ENCODE data around the gene TGDS. TPM values are rescaled to one million over a fixed set of nuclear protein-coding genes. Genes with fewer than 3 reads are reported as not detected.

The TGDS gene
- total and polyA plus RNA-seq, 3 experiments from 2014 or later, result 15.0 to 20.3 (median 19.9) TPM

DNA sequence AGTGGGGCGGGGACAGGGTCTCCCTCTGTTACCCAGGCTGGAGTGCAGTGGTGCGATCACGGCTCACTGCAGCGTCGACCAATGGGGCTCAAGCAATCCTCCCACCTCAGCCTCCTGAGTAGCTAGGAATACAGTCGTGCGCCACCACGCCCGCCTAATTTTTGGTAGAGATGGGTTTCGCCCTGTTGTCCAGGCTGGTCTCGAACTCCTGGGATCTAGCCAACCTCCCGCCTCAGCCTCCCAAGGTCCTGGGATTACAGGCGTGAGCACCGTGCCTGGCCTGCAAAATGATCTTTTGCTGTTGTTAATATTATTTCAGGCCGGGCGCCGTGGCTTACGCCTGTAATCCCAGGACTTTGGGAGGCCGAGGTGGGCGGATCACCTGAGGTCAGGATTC lies 621 bp upstream of the TGDS start:
- H3K4me1 ChIP-seq (ENCODE audit: insufficient read depth, low read length), result peaks cover 28% of the 10 kb centered on the region
- CTCF ChIA-PET, result interaction anchor here (1.0 to 2.6 kb wide), 5 partner anchors 19 to 47 kb away, joined by 3 to 17 read pairs (median 5); no protein-coding TSS in a partner anchor
- H3K27me3 ChIP-seq (ENCODE audit: insufficient read depth, low read length, poor library complexity, severe bottlenecking), result no peaks in the 10 kb centered on the region
- no peak for DNase-seq
- POLR2A ChIA-PET, result interaction anchor here (1.6 to 1.9 kb wide), 3 partner anchors 11 to 272 kb away, joined by 3 to 31 read pairs (median 9); no protein-coding TSS in a partner anchor
- Mint-ChIP-seq H3K9me3 (no peaks in the 10 kb centered on the region), H3K27me3 (no peaks in the 10 kb centered on the region), H3K4me3 (peak overlapping the region; percentile 85 to 96 (median 93)), H3K27ac (peak overlapping the region in 6 of 8 donors; percentile 75 to 98 (median 88)), H3K36me3 (peaks cover 0 to 19% (median 4%) of the 10 kb centered on the region in 3 donors), H3K4me1 (peaks cover 36 to 49% (median 47%) of the 10 kb centered on the region in 3 donors)
- H3K27ac ChIP-seq (ENCODE audit: low read depth, low read length), result peak overlapping the region; percentile 87
- H3K4me3 ChIP-seq (ENCODE audit: low read length), result peak overlapping the region; percentile 98
- no peaks in the 10 kb centered on the region for H3K9me3 ChIP-seq (ENCODE audit: low read length)
- H3K36me3 ChIP-seq (ENCODE audit: insufficient read depth, low read length), result peaks cover 9% of the 10 kb centered on the region

DNA sequence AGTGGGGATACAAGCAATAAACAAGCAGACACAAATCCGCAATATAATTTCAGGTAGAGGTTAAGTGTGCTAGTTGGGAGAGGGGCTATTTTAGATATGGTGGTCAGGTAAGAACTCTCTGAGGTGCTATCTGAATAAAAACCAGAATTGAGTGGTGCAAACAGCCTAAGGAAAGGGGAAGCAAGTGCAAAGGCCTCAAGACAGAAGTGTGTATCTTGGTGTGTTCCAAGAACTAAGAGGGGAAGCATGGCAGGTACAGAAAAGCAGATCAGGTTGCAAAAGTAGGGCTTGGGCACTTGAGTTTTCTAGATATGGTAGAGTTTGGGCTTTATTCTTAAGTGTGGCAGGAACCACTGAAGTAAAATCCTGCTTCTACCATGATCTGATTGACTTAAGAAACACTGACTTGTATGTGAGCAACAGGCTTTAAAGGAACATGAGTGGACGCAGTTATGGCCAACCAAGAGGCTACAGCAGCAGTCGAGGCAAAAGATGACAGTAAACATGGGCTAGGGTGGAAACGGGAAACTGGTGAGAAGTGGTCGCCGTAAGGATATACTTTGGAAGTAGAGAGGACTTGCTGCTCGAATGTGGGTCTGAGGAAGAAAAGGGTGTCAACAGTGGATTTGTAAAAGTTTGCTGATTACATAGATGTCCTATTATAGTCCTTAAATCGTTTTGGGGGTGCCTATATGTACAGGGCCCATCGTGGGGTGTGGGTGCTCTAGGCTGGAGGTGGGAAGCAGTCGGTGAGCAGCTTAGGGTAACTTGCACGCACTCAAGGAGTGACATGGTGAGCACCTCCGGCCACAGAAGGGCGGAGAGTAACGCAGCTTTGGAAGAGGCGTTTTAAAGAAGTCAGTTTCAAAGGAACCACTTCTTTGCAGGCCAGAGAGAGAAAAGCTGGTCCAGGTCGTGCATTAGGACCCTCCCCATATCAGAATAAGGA lies 677 bp downstream of the TGDS start:
- CTCF ChIA-PET, result interaction anchor here (1.0 to 2.6 kb wide), 6 partner anchors 21 to 46 kb away, joined by 3 to 17 read pairs (median 6); no protein-coding TSS in a partner anchor
- Histone ChIP-seq H3K27ac (ENCODE audit: low read depth, low read length) (peak overlapping the region; percentile 87), H3K9me3 (ENCODE audit: low read length) (no peaks in the 10 kb centered on the region), H3K4me3 (ENCODE audit: low read length) (peak overlapping the region; percentile 98), H3K4me1 (ENCODE audit: insufficient read depth, low read length) (peaks cover 38% of the 10 kb centered on the region), H3K27me3 (ENCODE audit: insufficient read depth, low read length, poor library complexity, severe bottlenecking) (no peaks in the 10 kb centered on the region), H3K36me3 (ENCODE audit: insufficient read depth, low read length) (peaks cover 15% of the 10 kb centered on the region)
- POLR2A ChIA-PET, result interaction anchor here (0.7 to 1.9 kb wide), 5 partner anchors 9 to 271 kb away, joined by 3 to 31 read pairs (median 6); no protein-coding TSS in a partner anchor
- H3K9me3 Mint-ChIP-seq, result no peaks in the 10 kb centered on the region
- peak overlapping the region; percentile 85 to 96 (median 93) for H3K4me3 Mint-ChIP-seq
- H3K36me3 Mint-ChIP-seq, result peaks cover 0 to 29% (median 6%) of the 10 kb centered on the region in 3 donors
- H3K4me1 Mint-ChIP-seq, result peaks cover 33 to 48% (median 42%) of the 10 kb centered on the region in 3 donors
- DNase-seq, result peak in 2 of 5 donors; percentile 5 to 37
- peak overlapping the region; percentile 75 to 98 (median 91) for H3K27ac Mint-ChIP-seq
- no peaks in the 10 kb centered on the region for H3K27me3 Mint-ChIP-seq

GRCh38 chr13:94590744-94591143 lies 5.2 kb downstream of the TGDS start:
- Histone ChIP-seq H3K4me1 (ENCODE audit: insufficient read depth, low read length) (peaks cover 34% of the 10 kb centered on the region), H3K27me3 (ENCODE audit: insufficient read depth, low read length, poor library complexity, severe bottlenecking) (no peaks in the 10 kb centered on the region), H3K4me3 (ENCODE audit: low read length) (no peak overlapping the region), H3K36me3 (ENCODE audit: insufficient read depth, low read length) (peaks cover 15% of the 10 kb centered on the region), H3K9me3 (ENCODE audit: low read length) (no peaks in the 10 kb centered on the region), H3K27ac (ENCODE audit: low read depth, low read length) (no peak overlapping the region)
- Mint-ChIP-seq H3K27me3 (no peaks in the 10 kb centered on the region), H3K4me1 (peaks cover 47 to 70% (median 63%) of the 10 kb centered on the region in 3 donors), H3K4me3 (peak overlapping the region in 2 of 7 donors; percentile 6 to 27), H3K27ac (no peak overlapping the region), H3K36me3 (peaks cover 5 to 60% (median 18%) of the 10 kb centered on the region in 3 donors), H3K9me3 (no peaks in the 10 kb centered on the region)
- DNase-seq, result no peak
- CTCF ChIA-PET, result no interaction called here
- POLR2A ChIA-PET, result no interaction called here

GRCh38 chr13:94588541-94588940 lies 7.4 kb downstream of the TGDS start:
- peaks cover 9 to 68% (median 25%) of the 10 kb centered on the region in 3 donors for H3K36me3 Mint-ChIP-seq
- no peaks in the 10 kb centered on the region for H3K27me3 Mint-ChIP-seq
- no peaks in the 10 kb centered on the region for H3K9me3 ChIP-seq (ENCODE audit: low read length)
- CTCF ChIA-PET, result no interaction called here
- no peak for DNase-seq
- H3K9me3 Mint-ChIP-seq, result no peaks in the 10 kb centered on the region
- peaks cover 16% of the 10 kb centered on the region for H3K4me1 ChIP-seq (ENCODE audit: insufficient read depth, low read length)
- H3K4me1 Mint-ChIP-seq, result peaks cover 30 to 62% (median 55%) of the 10 kb centered on the region in 3 donors
- POLR2A ChIA-PET, result no interaction called here
- H3K4me3 Mint-ChIP-seq, result no peak overlapping the region
- H3K27me3 ChIP-seq (ENCODE audit: insufficient read depth, low read length, poor library complexity, severe bottlenecking), result no peaks in the 10 kb centered on the region
- no peak overlapping the region for H3K4me3 ChIP-seq (ENCODE audit: low read length)
- no peak overlapping the region for H3K27ac ChIP-seq (ENCODE audit: low read depth, low read length)
- peak overlapping the region in 1 of 8 donors; percentile 31 for H3K27ac Mint-ChIP-seq
- H3K36me3 ChIP-seq (ENCODE audit: insufficient read depth, low read length), result peaks cover 23% of the 10 kb centered on the region

GRCh38 chr13:94586371-94586770 lies 9.6 kb downstream of the TGDS start:
- H3K4me1 Mint-ChIP-seq, result peaks cover 26 to 57% (median 44%) of the 10 kb centered on the region in 3 donors
- ChIA-PET CTCF (no interaction called here), POLR2A (interaction anchor here (1.1 kb wide), 1 partner anchor 9 kb away, joined by 5 read pairs; the partner anchor contains the start of gene TGDS)
- H3K36me3 Mint-ChIP-seq, result peaks cover 13 to 72% (median 33%) of the 10 kb centered on the region in 3 donors
- H3K27me3 Mint-ChIP-seq, result no peaks in the 10 kb centered on the region
- DNase-seq, result no peak
- no peak overlapping the region for H3K27ac Mint-ChIP-seq
- Histone ChIP-seq H3K4me1 (ENCODE audit: insufficient read depth, low read length) (peaks cover 10% of the 10 kb centered on the region), H3K9me3 (ENCODE audit: low read length) (no peaks in the 10 kb centered on the region), H3K4me3 (ENCODE audit: low read length) (no peak overlapping the region), H3K27ac (ENCODE audit: low read depth, low read length) (no peak overlapping the region), H3K36me3 (ENCODE audit: insufficient read depth, low read length) (peaks cover 25% of the 10 kb centered on the region), H3K27me3 (ENCODE audit: insufficient read depth, low read length, poor library complexity, severe bottlenecking) (no peaks in the 10 kb centered on the region)
- H3K4me3 Mint-ChIP-seq, result no peak overlapping the region
- no peaks in the 10 kb centered on the region for H3K9me3 Mint-ChIP-seq

GRCh38 chr13:94585543-94586101 lies 10.3 kb downstream of the TGDS start:
- peak overlapping the region in 1 of 8 donors; percentile 55 for H3K27ac Mint-ChIP-seq
- Histone ChIP-seq H3K27me3 (ENCODE audit: insufficient read depth, low read length, poor library complexity, severe bottlenecking) (no peaks in the 10 kb centered on the region), H3K9me3 (ENCODE audit: low read length) (no peaks in the 10 kb centered on the region), H3K4me3 (ENCODE audit: low read length) (no peak overlapping the region), H3K36me3 (ENCODE audit: insufficient read depth, low read length) (peaks cover 28% of the 10 kb centered on the region), H3K27ac (ENCODE audit: low read depth, low read length) (no peak overlapping the region), H3K4me1 (ENCODE audit: insufficient read depth, low read length) (peaks cover 2% of the 10 kb centered on the region)
- no peaks in the 10 kb centered on the region for H3K27me3 Mint-ChIP-seq
- ChIA-PET CTCF (no interaction called here), POLR2A (interaction anchor here (0.8 kb wide), 1 partner anchor 10 kb away, joined by 3 read pairs; the partner anchor contains the start of gene TGDS)
- H3K36me3 Mint-ChIP-seq, result peaks cover 17 to 71% (median 36%) of the 10 kb centered on the region in 3 donors
- DNase-seq, result no peak
- H3K4me1 Mint-ChIP-seq, result peaks cover 24 to 53% (median 41%) of the 10 kb centered on the region in 3 donors
- no peaks in the 10 kb centered on the region for H3K9me3 Mint-ChIP-seq
- no peak overlapping the region for H3K4me3 Mint-ChIP-seq

DNA sequence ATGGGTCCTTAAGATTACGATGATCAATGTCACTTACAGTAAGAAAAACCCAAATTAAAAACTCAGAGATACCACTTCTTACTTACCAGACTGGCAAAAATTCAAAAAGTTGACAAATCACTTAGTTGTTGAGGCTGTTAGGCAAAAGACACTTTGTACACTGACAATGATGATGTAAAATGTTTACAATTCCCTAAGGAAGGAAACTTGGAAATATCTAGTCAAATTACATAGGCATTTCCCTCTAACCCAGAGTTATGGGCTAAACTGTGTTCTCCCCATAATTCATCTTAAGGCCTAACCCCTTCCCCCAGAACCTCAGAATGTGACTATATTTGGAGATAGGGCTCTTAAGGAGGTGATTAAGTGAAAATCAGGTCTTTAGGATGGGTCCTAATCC lies 12.0 kb downstream of the TGDS start:
- Histone ChIP-seq H3K36me3 (ENCODE audit: insufficient read depth, low read length) (peaks cover 38% of the 10 kb centered on the region), H3K27ac (ENCODE audit: low read depth, low read length) (no peak overlapping the region), H3K4me3 (ENCODE audit: low read length) (no peak overlapping the region), H3K4me1 (ENCODE audit: insufficient read depth, low read length) (no peaks in the 10 kb centered on the region), H3K9me3 (ENCODE audit: low read length) (no peaks in the 10 kb centered on the region), H3K27me3 (ENCODE audit: insufficient read depth, low read length, poor library complexity, severe bottlenecking) (no peaks in the 10 kb centered on the region)
- no peak for DNase-seq
- H3K27me3 Mint-ChIP-seq, result no peaks in the 10 kb centered on the region
- no peaks in the 10 kb centered on the region for H3K9me3 Mint-ChIP-seq
- peaks cover 17 to 41% (median 29%) of the 10 kb centered on the region in 3 donors for H3K4me1 Mint-ChIP-seq
- CTCF ChIA-PET, result no interaction called here
- H3K27ac Mint-ChIP-seq, result no peak overlapping the region
- H3K36me3 Mint-ChIP-seq, result peaks cover 17 to 74% (median 38%) of the 10 kb centered on the region in 3 donors
- POLR2A ChIA-PET, result no interaction called here
- no peak overlapping the region for H3K4me3 Mint-ChIP-seq

Data from CD8-positive, alpha-beta memory T cell (primary cell).